Nephron progenitor cell (in vitro differentiated cells): ENCODE data around the gene LARP4B.

Experiments
- DNase-seq: peaks from one replicate; pipeline ENCODE4 v3.0.0; 2021
- H3K27ac Mint-ChIP-seq: 2 replicates; pipeline ENCODE4 v1.8.0; 2021; ENCODE audit warnings: mild to moderate bottlenecking, moderate library complexity, mixed read lengths
- H3K27me3 Mint-ChIP-seq: 2 replicates; pipeline ENCODE4 v1.8.0; 2021; ENCODE audit warnings: mild to moderate bottlenecking, low read depth, mixed read lengths; ENCODE audit not compliant: poor library complexity
- H3K36me3 Mint-ChIP-seq: 2 replicates; pipeline ENCODE4 v1.8.0; 2021; ENCODE audit warnings: low read depth, mixed read lengths
- H3K4me1 Mint-ChIP-seq: 2 replicates; pipeline ENCODE4 v1.8.0; 2021; ENCODE audit warnings: mixed read lengths
- H3K4me3 Mint-ChIP-seq: 2 replicates; pipeline ENCODE4 v1.8.0; 2021; ENCODE audit warnings: mild to moderate bottlenecking, moderate library complexity, mixed read lengths
- H3K9me3 Mint-ChIP-seq: 2 replicates; pipeline ENCODE4 v1.8.0; 2021; ENCODE audit warnings: mild to moderate bottlenecking, moderate library complexity, mixed read lengths
- TF ChIP-seq, protein P1 (sequence below): fragments of 200-600 bp; sonication (generic); IDR thresholded peaks from 2 replicates; pipeline ENCODE4 v1.5.0; 2021; ENCODE audit warnings: antibody characterized with exemption

Gene LARP4B

GRCh38 chr10:812787-813186, 118.7 kb downstream of the LARP4B start:
- Mint-ChIP-seq H3K4me1 (no peaks in the 10 kb centered on the region), H3K27ac (peak overlapping the region; percentile 44), H3K4me3 (no peak overlapping the region), H3K9me3 (no peaks in the 10 kb centered on the region), H3K36me3 (peaks cover 77% of the 10 kb centered on the region), H3K27me3 (no peaks in the 10 kb centered on the region)
- TF ChIP-seq, protein P1, sequence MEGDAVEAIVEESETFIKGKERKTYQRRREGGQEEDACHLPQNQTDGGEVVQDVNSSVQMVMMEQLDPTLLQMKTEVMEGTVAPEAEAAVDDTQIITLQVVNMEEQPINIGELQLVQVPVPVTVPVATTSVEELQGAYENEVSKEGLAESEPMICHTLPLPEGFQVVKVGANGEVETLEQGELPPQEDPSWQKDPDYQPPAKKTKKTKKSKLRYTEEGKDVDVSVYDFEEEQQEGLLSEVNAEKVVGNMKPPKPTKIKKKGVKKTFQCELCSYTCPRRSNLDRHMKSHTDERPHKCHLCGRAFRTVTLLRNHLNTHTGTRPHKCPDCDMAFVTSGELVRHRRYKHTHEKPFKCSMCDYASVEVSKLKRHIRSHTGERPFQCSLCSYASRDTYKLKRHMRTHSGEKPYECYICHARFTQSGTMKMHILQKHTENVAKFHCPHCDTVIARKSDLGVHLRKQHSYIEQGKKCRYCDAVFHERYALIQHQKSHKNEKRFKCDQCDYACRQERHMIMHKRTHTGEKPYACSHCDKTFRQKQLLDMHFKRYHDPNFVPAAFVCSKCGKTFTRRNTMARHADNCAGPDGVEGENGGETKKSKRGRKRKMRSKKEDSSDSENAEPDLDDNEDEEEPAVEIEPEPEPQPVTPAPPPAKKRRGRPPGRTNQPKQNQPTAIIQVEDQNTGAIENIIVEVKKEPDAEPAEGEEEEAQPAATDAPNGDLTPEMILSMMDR, result no peak
- DNase-seq, result no peak

- Mint-ChIP-seq H3K27ac (no peak overlapping the region), H3K27me3 (no peaks in the 10 kb centered on the region), H3K4me3 (no peak overlapping the region), H3K36me3 (peaks cover 72% of the 10 kb centered on the region), H3K9me3 (no peaks in the 10 kb centered on the region), H3K4me1 (peaks cover 5% of the 10 kb centered on the region)
- TF ChIP-seq, protein P1, result no peak
- no peak for DNase-seq
Measured at GRCh38 chr10:811379-812175, 119.9 kb downstream of the LARP4B start.

GRCh38 chr10:810351-810846, 121.1 kb downstream of the LARP4B start:
- Mint-ChIP-seq H3K4me1 (peaks cover 17% of the 10 kb centered on the region), H3K36me3 (peaks cover 76% of the 10 kb centered on the region), H3K4me3 (no peak overlapping the region), H3K27ac (no peak overlapping the region), H3K9me3 (no peaks in the 10 kb centered on the region), H3K27me3 (no peaks in the 10 kb centered on the region)
- no peak for DNase-seq
- TF ChIP-seq, protein P1, result no peak

GRCh38 chr10:809671-810350, 121.7 kb downstream of the LARP4B start:
- H3K4me1 Mint-ChIP-seq, result peaks cover 20% of the 10 kb centered on the region
- no peaks in the 10 kb centered on the region for H3K27me3 Mint-ChIP-seq
- H3K36me3 Mint-ChIP-seq, result peaks cover 70% of the 10 kb centered on the region
- H3K4me3 Mint-ChIP-seq, result no peak overlapping the region
- TF ChIP-seq, protein P1, result no peak
- no peak overlapping the region for H3K27ac Mint-ChIP-seq
- no peak for DNase-seq
- H3K9me3 Mint-ChIP-seq, result no peaks in the 10 kb centered on the region

DNA sequence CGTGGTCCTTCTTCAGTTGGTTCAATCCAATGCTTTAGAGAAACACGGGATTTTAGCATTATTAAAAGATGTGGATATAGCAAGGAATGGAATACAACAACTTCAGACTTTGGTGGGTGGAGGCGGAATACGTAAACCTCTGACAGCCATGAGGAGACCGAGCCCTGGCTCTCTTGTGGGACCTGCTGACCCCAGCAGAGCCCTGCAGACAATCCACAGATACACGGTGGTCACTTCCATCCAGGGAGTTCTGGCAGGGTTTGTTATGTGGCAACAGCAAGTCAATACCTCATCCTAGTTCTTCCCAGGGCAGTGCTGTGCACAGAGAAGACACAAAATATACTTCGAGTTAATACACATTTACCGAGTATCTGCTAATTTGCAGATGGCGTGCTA, 123.5 kb downstream of the LARP4B start:
- Mint-ChIP-seq H3K36me3 (peaks cover 56% of the 10 kb centered on the region), H3K4me1 (peaks cover 30% of the 10 kb centered on the region), H3K27ac (peak overlapping the region; percentile 4), H3K27me3 (no peaks in the 10 kb centered on the region), H3K9me3 (no peaks in the 10 kb centered on the region), H3K4me3 (no peak overlapping the region)
- TF ChIP-seq, protein P1, result no peak
- no peak for DNase-seq
